HG02763 (cell line): ENCODE data around the gene PKIB.
"Not testable (repeated sequence)": the region's sequence is repeated elsewhere in the genome, so short reads cannot be mapped to it uniquely, and the experiment has no call there.

ENCODE experiments used
- ATAC-seq: cut with Tn5 transposase; IDR thresholded peaks from one replicate; pipeline ENCODE4 v1.9.1; 2021; ENCODE audit warnings: mild to moderate bottlenecking, moderate library complexity; ENCODE audit not compliant: unreplicated experiment

Gene PKIB

DNA sequence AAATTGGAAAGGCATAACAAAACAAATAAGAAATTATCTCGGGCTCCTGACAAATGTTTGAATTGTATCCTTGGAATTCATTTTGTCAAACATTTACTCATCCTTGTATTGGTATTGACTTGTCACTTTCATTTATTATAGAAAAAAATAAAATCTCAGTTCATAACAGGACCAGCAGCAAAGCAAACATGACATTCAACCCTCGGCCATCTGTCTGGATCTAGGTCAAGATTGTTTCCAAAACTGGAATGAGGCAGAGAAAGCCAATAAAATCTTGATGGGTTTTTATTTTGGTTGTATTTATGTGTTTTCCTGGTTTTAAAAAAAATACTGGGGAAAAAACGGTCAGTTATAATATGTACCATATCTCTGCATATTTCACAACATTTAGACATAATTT, 126.4 kb downstream of the PKIB start:
- ATAC-seq, result no peak

GRCh38 chr6:122740091-122740490, 129.9 kb downstream of the PKIB start:
- no peak for ATAC-seq

- ATAC-seq, result no peak
Observed at GRCh38 chr6:122740936-122741335, 130.7 kb downstream of the PKIB start.

GRCh38 chr6:122744247-122744646, 134.0 kb downstream of the PKIB start:
- ATAC-seq, result not testable (repeated sequence)

DNA sequence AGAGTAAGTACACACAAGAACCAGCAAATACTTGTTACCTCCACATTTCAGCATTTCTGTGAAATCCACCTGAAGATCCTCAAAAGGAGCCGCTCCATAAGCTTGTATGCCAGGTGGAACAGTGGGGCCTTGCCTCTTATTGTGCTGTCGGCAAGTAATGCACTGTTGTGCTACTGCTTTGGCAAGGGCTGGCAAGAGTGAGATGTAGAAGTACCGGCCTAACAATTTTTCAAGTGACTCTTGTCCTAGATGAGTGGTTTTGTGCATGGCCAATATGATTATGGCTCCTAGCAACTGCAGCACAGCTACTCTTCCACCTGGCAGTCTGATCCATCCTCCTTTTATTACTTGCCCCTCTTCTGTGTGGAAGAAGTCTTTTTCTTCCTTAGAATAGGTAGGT, 134.7 kb downstream of the PKIB start:
- ATAC-seq, result not testable (repeated sequence)

DNA sequence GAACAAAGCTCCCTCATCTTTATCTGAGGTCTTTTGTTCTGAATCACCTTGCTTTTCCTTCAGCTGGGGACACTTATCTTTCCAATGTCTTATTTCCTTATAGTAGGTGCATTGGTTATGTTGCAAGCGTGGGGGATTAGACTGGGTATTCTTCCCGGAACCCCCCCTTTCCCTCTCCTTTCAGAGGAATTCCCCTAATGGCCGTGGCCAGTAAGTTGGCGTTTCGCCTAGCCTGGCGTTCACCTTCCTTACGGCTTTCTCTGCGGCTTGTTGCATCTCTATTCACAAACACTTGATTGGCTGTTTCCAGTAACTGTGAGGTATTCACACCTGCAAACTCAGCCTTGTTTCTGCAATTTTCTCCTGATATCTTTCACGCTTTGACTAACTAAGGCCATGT, 136.5 kb downstream of the PKIB start:
- no peak for ATAC-seq

DNA sequence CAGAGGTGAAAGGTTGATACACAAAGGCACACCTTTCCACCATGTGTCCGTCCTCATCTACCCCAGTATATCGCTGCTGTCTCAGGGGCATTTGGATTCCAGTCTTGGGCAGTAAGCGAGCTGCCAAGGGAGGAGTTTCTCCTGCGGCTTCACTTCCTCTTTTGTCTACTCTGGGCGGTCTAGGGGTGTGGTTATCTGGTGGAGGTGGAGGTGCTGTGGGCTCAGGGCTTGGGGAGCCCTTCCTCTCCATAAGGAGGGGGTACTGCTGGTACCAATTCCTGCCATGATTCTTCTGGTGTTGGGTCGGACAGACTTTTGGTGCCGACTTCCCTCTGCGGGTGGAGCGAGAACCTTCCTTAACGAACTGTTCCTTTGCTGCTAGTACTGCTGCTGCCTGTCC, 137.4 kb downstream of the PKIB start:
- no peak for ATAC-seq

GRCh38 chr6:122748945-122749344, 138.7 kb downstream of the PKIB start:
- ATAC-seq, result not testable (repeated sequence)

GRCh38 chr6:122749451-122750050, 139.3 kb downstream of the PKIB start:
- no peak for ATAC-seq

DNA sequence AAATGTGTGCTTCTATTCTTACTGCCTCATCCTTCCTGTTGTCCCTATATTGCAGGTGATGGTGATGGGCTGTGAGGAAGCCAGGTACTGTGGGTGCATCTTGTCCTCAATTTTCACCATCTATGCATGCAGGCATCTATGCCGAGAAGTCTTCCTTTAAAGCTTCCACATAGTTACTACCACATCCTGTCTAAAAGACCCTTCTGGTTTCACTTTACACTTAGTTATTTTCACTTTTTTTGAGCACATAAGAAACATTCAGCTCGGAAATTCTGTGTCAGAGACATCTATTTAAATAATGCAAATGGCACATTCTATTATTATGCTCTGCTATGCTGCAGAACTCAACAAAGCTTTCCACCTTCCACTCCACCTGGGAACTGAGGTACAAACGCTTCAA, 141.1 kb downstream of the PKIB start:
- peak; percentile 91 for ATAC-seq

GRCh38 chr6:122752459-122752858, 142.3 kb downstream of the PKIB start:
- no peak for ATAC-seq

DNA sequence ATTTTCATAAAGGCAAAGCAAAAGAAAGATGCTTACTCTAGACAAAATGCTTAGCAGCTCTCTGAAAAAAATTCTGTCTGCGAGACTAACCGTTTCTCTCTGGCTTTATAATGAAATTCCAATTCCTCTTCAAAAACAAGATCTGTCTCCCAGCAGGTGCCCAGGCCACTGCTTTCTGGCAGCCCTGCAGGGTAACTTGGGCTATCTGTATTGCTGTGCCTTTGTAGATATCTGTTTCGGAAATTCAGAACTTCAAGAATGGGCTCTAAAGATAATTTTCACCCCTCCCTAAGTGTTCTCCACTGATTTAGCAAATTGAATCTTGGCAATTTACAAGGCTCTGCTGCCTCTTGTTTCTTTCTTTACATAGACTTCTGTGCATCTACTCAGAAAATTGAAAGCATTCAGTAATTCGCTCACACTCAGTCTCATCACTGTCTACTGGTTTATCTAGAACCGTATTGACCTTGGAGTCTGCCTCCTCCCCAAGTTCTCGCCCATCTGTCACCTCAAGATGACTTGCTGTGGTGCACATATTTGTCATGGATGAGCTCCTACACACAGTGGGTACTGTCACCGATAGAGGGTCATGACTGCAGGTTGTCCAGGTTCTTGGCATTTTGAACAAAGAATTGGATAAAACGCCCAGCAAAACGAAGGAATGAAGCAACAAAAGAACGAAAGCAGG, 142.9 kb downstream of the PKIB start:
- no peak for ATAC-seq

GRCh38 chr6:122753688-122754056, 143.5 kb downstream of the PKIB start:
- no peak for ATAC-seq

- no peak for ATAC-seq
Observed at GRCh38 chr6:122754191-122754731, 144.1 kb downstream of the PKIB start.

- no peak for ATAC-seq
Observed at GRCh38 chr6:122755901-122756300, 145.7 kb downstream of the PKIB start.

- peak; percentile 100 for ATAC-seq
Observed at GRCh38 chr6:122758927-122759334, 148.7 kb downstream of the PKIB start.

- ATAC-seq, result no peak
Observed at GRCh38 chr6:122760330-122760729, 150.1 kb downstream of the PKIB start.

GRCh38 chr6:122766256-122766655, 156.1 kb downstream of the PKIB start:
- no peak for ATAC-seq

DNA sequence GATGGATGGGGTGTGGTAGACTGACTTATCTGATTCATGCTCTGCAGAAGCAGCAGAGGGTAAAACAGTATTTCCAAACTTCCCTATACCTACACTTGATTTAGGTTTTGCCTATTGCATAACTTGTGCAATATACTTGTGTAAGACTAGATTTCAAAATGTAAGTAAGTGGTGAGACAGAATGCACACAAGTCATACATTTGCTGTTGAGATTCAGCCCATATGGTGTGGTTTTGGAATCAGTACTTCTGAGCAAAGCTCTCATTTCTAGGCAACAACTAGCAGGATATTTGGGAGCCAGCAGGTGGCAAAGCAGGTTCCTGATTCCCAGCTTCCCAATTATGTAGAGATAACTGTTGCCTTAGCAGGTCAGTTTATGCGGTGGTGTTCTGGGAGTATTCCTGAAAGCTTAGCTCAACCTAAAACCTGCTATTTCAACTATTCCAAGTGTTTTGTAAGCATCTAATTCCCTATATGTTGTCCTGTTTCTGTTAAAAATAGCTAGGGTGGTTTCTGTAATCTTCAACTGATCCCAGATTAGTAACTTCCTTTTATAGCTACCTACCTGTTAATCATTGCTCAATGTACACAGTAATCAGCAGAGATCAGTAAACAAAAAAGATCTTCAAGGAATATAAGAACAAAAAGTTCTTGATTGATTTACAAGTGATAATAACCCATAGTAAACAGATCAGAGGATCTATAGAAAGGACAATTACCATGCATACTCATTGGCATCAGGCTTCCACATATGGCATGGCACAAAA, 160.8 kb downstream of the PKIB start:
- ATAC-seq, result no peak

GRCh38 chr6:122772724-122773415, 162.7 kb downstream of the PKIB start:
- no peak for ATAC-seq
